Measurements from ENCODE around the gene TASOR.
"Not testable (repeated sequence)": the region's sequence is repeated elsewhere in the genome, so short reads cannot be mapped to it uniquely, and the experiment has no call there.

TASOR gene

DNA sequence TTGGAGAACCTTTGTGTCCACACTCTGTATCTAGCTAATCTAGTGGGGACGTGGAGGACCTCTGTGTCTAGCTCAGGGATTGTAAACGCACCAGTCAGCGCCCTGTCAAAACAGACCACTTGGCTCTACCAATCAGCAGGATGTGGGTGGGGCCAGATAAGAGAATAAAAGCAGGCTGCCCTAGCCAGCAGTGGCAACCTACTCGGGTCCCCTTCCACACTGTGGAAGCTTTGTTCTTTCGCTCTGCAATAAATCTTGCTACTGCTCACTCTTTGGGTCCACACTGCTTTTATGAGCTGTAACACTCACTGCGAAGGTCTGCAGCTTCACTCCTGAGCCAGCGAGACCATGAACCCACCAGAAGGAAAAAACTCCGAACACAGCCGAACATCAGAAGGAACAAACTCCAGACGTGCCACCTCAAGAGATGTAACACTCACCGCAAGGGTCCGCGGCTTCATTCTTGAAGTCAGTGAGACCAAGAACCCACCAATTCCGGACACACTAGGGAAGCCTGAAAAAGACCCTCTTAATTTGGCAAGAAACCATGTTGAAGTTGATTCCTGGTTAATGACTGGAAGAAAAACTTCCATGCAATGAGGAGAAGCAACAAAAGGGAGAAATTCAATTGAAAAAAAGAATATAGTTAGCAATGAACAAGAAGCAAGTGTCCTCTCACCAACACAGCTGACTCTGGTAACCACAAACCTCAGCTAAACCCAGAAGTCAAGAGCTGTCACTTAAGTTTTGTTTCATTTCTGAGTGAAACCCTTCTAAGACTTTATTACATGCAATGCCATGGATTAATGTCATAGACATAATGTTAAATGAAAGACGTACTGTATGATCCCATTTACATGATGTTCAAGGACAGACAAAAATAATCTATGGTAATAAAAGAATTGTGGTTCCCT is 9.7 kb upstream of the TASOR start:
- not testable (repeated sequence) for H3K36me3 Mint-ChIP-seq (ENCODE audit: low read depth); H3K27me3 Mint-ChIP-seq; H3K9me3 Mint-ChIP-seq
- H3K4me1 Mint-ChIP-seq (ENCODE audit: low read depth): peaks cover 44% of the 10 kb centered on the region
- H3K27ac Mint-ChIP-seq: peak overlapping the region; percentile 22
- peak overlapping the region; percentile 83 for H3K4me3 Mint-ChIP-seq

DNA sequence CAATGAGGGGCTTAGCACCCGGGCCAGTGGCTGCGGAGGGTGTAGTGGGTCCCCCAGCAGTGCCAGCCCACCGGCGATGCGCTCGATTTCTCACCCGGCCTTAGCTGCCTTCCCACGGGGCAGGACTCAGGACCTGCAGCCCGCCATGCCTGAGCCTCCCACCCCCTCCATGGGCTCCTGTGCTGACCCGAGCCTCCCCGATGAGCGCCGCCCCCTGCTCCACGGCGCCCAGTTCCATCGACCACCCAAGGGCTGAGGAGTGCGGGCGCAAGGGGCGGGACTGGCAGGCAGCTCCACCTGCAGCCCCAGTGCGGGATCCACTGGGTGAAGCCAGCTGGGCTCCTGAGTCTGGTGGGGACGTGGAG is 8.9 kb upstream of the TASOR start:
- H3K36me3 Mint-ChIP-seq (ENCODE audit: low read depth); H3K27me3 Mint-ChIP-seq; H3K9me3 Mint-ChIP-seq; H3K27ac Mint-ChIP-seq; H3K4me3 Mint-ChIP-seq: not testable (repeated sequence)
- peaks cover 44% of the 10 kb centered on the region for H3K4me1 Mint-ChIP-seq (ENCODE audit: low read depth)

DNA sequence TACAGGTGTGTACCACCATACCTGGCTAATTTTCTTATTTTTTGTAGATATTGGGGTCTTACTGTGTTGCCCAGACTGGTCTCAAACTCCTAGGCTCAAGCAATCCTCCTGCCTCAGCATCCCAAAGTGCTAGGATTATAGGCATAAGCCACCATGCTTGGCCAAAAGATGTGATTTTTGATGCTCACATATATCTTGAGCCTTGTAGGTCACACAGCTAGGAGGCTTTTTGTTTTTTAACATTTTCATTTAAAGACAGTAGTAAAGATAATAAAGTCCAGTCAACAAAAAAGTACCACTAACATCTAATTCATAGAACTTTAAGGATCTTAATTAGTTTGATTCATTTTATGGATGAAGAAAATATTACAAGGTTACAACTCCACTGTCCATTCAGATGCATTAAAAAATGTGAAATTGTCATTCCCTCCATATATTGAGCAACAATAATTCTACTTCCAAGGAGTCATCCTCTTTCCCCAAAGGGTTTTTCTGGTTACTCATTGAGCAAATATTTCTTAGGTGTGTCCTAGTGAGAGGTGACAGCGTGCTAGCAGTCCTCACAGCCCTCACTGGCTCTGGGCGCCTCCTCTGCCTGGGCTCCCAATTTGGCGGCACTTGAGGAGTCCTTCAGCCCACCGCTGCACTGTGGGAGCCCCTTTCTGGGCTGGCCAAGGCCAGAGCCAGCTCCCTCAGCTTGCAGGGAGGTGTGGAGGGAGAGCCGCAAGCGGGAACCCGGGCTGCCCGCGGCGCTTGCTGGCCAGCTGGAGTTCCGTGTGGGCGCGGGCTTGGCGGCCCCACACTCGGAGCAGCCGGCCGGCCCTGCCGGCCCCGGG is 8.3 kb upstream of the TASOR start:
- H3K9me3 Mint-ChIP-seq: no peaks in the 10 kb centered on the region

DNA sequence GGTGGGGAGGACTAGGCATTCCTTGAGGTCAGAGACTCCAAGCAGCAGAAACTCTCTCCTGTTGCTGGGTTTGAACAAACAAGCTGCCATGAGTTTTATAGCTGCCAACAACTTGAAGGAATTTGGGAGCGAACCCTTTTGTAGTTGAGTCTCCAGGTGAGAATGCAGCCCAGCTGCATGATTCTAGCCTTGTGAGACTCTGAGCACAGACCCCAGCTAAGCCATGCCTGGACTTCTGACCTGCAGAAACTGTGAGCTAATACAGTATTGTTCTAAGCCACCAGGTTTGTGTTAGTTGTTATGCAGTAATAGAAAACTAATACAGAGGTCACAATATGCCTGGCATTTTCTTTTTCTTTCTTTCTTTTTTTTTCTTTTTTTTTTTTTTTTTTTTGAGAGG is 6.2 kb upstream of the TASOR start:
- H3K36me3 Mint-ChIP-seq (ENCODE audit: low read depth): peaks cover 3% of the 10 kb centered on the region
- no peaks in the 10 kb centered on the region for H3K27me3 Mint-ChIP-seq
- peaks cover 1% of the 10 kb centered on the region for H3K9me3 Mint-ChIP-seq
- H3K4me3 Mint-ChIP-seq: no peak overlapping the region
- H3K27ac Mint-ChIP-seq: no peak overlapping the region
- H3K4me1 Mint-ChIP-seq (ENCODE audit: low read depth): peaks cover 21% of the 10 kb centered on the region

More for the DNA sequence above, 8.3 kb upstream of the TASOR start:
- no peak overlapping the region for H3K27ac Mint-ChIP-seq
- H3K36me3 Mint-ChIP-seq (ENCODE audit: low read depth): no peaks in the 10 kb centered on the region
- peaks cover 40% of the 10 kb centered on the region for H3K4me1 Mint-ChIP-seq (ENCODE audit: low read depth)
- H3K27me3 Mint-ChIP-seq: no peaks in the 10 kb centered on the region
- H3K4me3 Mint-ChIP-seq: no peak overlapping the region

DNA sequence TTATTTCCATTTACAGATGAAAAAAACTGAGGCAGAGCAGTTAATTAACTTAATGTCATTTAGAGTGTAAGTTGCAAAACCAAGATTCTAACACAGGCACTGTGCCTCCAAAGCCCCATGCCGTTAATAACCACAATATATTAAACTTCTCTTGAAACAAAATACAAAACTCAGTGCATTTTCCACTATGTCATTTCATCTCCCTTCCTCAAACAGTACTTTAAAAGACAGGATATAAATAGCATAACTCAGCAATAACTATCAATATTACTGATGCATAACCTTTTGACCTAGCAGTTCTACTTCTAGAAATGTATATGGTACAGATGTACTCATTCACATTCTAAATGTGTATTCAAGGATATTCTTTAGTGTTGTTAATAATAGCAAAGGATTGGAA is 5.1 kb upstream of the TASOR start:
- Mint-ChIP-seq H3K4me3 (no peak overlapping the region), H3K36me3 (ENCODE audit: low read depth) (peaks cover 12% of the 10 kb centered on the region), H3K4me1 (ENCODE audit: low read depth) (peaks cover 21% of the 10 kb centered on the region), H3K9me3 (peaks cover 10% of the 10 kb centered on the region), H3K27ac (no peak overlapping the region), H3K27me3 (no peaks in the 10 kb centered on the region)

DNA sequence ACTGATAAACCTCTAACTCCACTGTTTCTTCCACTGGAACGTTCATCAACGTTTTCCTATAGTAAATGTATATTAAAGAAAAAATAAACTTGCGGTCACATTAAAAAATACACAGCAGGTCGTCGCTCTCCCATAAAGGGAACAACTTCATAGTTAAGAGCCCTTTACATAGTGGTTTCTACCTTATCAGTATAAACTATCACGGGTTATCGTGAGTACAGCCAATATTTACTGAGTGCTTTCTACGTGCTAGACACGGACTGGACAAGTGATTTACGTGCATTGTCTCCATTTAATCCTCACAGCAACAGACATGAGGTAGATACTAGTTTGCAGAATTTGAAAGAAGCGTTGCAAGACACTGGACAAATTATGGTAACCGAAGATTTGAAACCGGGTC is 964 bp upstream of the TASOR start:
- Mint-ChIP-seq H3K27ac (peak overlapping the region; percentile 7), H3K9me3 (peaks cover 10% of the 10 kb centered on the region), H3K27me3 (no peaks in the 10 kb centered on the region), H3K4me1 (ENCODE audit: low read depth) (peaks cover 41% of the 10 kb centered on the region), H3K4me3 (peak overlapping the region; percentile 64), H3K36me3 (ENCODE audit: low read depth) (peaks cover 41% of the 10 kb centered on the region)

DNA sequence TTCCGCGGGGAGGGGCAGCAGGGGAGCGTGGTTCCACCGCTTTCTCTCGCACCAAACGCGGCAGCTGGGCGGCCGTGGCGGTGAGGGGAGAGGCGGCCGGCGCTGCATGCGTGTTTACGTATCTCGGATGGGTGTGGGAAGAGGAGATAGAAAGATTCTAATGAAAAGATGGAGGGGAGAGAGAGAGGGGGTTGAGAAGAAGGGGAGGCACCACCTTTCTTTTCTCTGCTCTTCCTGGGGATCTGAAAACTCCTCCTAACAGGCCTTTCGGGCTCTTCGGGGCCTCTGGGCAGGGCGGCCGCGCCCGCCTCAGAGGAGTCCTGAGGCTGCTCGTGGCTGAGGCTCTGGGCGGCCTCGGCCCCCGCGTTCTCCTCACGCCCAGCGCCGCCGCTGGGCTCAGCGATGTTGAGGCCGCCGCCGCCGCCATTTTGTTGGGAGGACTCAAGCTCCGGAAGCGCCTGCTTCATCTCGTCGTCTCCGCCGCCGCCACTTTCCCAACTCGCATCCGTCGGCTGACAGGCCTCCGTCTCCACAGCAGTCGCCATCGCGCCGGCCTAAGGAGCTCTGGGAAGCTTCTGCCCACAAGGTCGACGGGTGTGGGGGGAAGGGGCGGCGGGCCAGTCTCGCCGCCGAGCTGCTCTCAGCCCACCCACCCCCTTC is 473 bp downstream of the TASOR start:
- H3K4me3 Mint-ChIP-seq: peak overlapping the region; percentile 95
- H3K27me3 Mint-ChIP-seq: no peaks in the 10 kb centered on the region
- peaks cover 10% of the 10 kb centered on the region for H3K9me3 Mint-ChIP-seq
- H3K4me1 Mint-ChIP-seq (ENCODE audit: low read depth): peaks cover 53% of the 10 kb centered on the region
- H3K36me3 Mint-ChIP-seq (ENCODE audit: low read depth): peaks cover 54% of the 10 kb centered on the region
- peak overlapping the region; percentile 93 for H3K27ac Mint-ChIP-seq

DNA sequence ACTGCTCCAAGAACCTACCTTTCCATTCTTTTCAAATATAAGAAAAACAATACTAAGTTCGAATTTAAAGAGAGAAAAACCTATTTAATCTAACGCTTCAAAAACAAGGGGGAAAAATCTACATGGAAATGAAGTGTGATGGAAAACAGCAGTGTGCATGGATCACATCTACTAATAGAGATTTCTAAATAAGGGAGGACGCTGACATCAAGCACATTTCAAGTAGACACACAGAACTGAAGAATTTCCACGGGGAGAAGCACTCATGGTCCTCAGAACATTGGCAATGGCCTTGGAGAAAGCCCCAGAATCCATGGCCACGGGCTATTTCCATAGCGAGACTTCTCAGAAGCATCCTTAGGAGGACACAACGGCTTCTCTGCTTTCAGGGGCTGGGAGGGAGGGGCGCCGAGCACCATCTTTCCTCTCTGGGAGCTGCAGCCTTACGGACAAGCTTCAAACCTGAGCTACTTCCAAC is 1.0 kb downstream of the TASOR start:
- no peaks in the 10 kb centered on the region for H3K27me3 Mint-ChIP-seq
- peak overlapping the region; percentile 93 for H3K27ac Mint-ChIP-seq
- peak overlapping the region; percentile 95 for H3K4me3 Mint-ChIP-seq
- H3K9me3 Mint-ChIP-seq: peaks cover 10% of the 10 kb centered on the region
- H3K36me3 Mint-ChIP-seq (ENCODE audit: low read depth): peaks cover 59% of the 10 kb centered on the region
- H3K4me1 Mint-ChIP-seq (ENCODE audit: low read depth): peaks cover 59% of the 10 kb centered on the region

DNA sequence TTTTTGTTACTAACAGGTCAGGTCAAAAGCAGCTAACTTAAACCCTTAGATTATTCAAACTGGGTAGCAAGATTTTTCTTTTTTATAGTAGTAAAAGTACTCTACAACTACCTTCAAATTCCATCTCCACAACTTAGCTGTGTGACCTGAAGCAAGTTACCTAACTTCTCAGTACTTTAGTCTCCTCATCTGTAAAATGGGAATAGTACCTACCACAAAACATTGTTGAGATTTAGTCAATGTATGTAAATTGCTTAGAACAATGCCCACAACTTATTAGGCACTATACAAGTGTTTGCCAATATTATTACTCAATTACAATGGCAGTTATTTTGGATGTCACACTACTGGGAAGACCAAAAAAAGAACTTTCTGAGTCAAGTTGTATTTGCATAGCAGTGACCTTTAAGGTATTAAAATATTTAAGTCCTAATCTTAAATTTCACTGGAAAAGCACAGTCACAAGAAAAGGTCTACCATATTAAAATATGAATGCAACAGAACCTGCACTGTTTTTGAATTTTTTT is 2.9 kb downstream of the TASOR start:
- Mint-ChIP-seq H3K9me3 (peaks cover 10% of the 10 kb centered on the region), H3K36me3 (ENCODE audit: low read depth) (peaks cover 74% of the 10 kb centered on the region), H3K4me1 (ENCODE audit: low read depth) (peaks cover 61% of the 10 kb centered on the region), H3K27ac (no peak overlapping the region), H3K27me3 (no peaks in the 10 kb centered on the region), H3K4me3 (peak overlapping the region; percentile 95)

DNA sequence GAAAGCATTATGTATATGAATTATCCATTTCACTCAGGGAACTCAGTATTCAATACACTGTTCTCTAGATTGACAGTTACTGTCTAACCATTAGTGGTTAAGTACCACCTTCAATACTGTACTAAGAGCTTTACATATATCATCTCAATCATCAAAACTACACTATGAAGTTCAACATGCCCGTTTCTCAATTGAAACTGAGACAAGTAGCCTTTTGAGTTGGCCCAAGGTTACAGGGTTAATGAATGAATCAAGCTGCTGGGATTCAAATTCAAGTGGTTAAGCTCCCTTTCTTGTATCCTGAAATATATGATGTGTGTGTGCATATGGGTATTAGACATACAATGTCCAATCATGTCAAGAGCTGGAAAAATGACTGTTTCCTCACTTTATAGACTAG is 5.8 kb downstream of the TASOR start:
- H3K27ac Mint-ChIP-seq: peak overlapping the region; percentile 18
- H3K36me3 Mint-ChIP-seq (ENCODE audit: low read depth): peaks cover 65% of the 10 kb centered on the region
- no peaks in the 10 kb centered on the region for H3K27me3 Mint-ChIP-seq
- H3K4me3 Mint-ChIP-seq: no peak overlapping the region
- no peaks in the 10 kb centered on the region for H3K9me3 Mint-ChIP-seq
- H3K4me1 Mint-ChIP-seq (ENCODE audit: low read depth): peaks cover 50% of the 10 kb centered on the region

DNA sequence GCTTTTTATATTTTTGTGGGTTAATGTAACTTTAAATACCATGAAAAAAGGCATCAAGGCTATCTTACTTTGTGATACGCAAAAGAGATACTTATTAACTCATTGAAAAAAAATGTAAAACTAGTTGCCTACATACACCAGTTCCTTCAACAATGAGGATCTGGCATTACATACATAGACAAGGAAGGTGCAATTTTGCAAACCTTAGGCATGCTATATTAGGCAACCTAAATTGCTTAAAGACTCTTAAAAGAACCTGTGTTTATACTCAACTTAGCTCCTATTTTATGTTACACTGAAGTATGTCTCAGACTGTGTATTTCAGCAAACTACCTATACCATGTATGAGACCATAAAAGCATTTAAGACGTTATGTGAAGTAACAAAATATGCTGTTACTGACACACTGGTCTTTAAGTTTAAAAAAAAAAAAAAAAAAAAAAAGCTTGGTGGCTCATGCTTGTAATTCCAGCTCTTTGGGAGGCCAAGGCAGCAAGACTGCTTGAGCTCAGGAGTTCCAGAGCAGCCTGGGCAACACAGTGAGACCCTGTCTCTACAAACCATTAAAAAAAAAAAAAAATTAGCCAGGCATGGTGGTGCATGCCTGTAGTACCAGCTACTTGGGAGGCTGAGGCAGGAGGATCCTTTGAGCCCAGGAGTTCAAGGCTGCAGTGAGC is 9.1 kb downstream of the TASOR start:
- Mint-ChIP-seq H3K36me3 (ENCODE audit: low read depth) (peaks cover 66% of the 10 kb centered on the region), H3K9me3 (no peaks in the 10 kb centered on the region), H3K4me1 (ENCODE audit: low read depth) (peaks cover 19% of the 10 kb centered on the region), H3K27ac (no peak overlapping the region), H3K4me3 (no peak overlapping the region), H3K27me3 (no peaks in the 10 kb centered on the region)

DNA sequence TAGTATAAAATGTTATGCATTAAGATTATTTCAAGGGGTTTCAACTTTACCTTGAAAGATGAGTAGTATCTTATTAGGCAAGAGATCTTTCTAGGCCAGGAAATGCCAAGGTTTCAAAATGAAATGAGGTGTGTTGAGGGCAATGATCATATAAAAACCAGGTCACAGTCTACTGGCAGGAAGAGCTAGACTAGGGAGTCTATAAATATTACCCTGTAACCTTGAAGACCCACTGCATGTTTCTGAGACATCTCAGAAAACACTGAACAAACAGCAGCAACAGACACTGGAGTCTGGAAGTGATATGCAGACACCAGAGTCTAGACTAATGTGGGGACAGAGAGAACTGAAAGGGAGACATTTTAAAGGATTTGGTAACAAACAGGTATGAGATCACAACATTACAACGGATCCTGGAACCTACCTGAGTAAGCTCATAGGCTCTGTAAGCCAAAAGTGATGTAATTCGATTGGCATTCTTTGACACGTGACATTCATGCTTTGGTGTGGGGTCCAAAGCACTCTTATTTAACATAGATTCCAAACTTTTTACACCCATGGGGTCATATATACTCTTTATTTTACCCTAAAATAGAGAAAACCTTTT is 15.0 kb downstream of the TASOR start:
- Mint-ChIP-seq H3K4me3 (no peak overlapping the region), H3K27ac (no peak overlapping the region), H3K36me3 (ENCODE audit: low read depth) (peaks cover 71% of the 10 kb centered on the region), H3K27me3 (no peaks in the 10 kb centered on the region), H3K9me3 (no peaks in the 10 kb centered on the region), H3K4me1 (ENCODE audit: low read depth) (peaks cover 17% of the 10 kb centered on the region)

DNA sequence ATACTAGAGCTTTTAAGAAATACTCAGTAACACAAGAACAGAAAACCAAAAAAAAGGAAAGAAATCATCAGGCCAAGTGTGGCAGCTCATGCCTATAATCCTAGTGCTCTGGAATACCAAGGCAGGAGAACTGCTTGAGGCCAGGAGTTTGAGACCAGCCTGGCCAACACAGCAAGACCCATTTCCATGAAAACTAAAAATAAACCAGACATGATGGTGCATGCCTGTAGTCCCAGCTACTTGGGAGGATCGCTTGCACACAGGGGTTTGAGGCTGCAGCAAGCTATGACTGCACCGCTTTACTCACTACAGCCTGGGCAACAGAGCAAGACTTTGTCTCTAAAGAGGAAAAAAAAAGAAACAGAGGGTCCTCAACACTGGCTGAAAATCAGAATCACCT is 18.2 kb downstream of the TASOR start:
- Mint-ChIP-seq H3K9me3 (no peaks in the 10 kb centered on the region), H3K27me3 (no peaks in the 10 kb centered on the region), H3K27ac (no peak overlapping the region), H3K36me3 (ENCODE audit: low read depth) (peaks cover 64% of the 10 kb centered on the region), H3K4me1 (ENCODE audit: low read depth) (peaks cover 23% of the 10 kb centered on the region), H3K4me3 (no peak overlapping the region)

DNA sequence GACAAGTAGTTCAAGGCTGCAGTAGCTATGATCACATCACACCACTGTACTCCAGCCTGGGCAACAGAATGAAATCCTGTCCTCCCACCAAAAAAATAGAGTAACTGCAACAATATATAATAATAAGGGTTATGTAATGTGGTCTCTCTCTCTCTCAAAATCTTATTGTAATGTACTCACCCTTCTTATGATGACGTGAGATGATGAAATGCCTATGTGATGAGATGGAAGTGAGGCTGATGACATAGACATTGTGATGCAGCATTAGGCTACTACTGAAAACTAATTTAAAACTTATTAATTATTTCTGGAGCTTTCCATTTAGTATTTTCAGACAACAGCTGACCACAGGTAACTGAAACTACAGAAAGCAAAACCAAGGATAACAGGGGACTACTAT is 27.4 kb downstream of the TASOR start:
- Mint-ChIP-seq H3K4me3 (no peak overlapping the region), H3K36me3 (ENCODE audit: low read depth) (peaks cover 92% of the 10 kb centered on the region), H3K9me3 (peaks cover 4% of the 10 kb centered on the region), H3K27me3 (no peaks in the 10 kb centered on the region), H3K27ac (no peak overlapping the region), H3K4me1 (ENCODE audit: low read depth) (peaks cover 10% of the 10 kb centered on the region)

Measured in stimulated activated naive CD8-positive, alpha-beta T cell treated with anti-CD3 and anti-CD28 coated beads, Interleukin-15, Interleukin-2, amounts not matched to agents 100 ng/mL and 50 ng/mL, for 24 hours (primary cell).